CD14-positive monocyte (primary cell): ENCODE data around the gene TOP2A. TPM values are rescaled to one million over a fixed set of nuclear protein-coding genes. Genes with fewer than 3 reads are reported as not detected.

Source experiments
- DNase-seq, 3 donors: peaks; one replicate each; pipeline ENCODE4 v3.0.0-alpha.2; 2011 to 2022
- H2AFZ ChIP-seq: 2 replicates; pipeline ENCODE4 v1.6.0; 2012; ENCODE audit warnings: mild to moderate bottlenecking, low read depth, low read length, inconsistent platforms; ENCODE audit not compliant: insufficient read depth, poor library complexity, severe bottlenecking
- H3K27ac ChIP-seq, 2 donors: 1 replicate in 1 of 2; 2 replicates in 1 of 2; pipeline ENCODE4 v1.5.1; 2012 to 2013; ENCODE audit warnings: low read length in 2 of 2, control low read depth in 1 of 2, inconsistent platforms in 1 of 2, low read depth in 1 of 2, mild to moderate bottlenecking in 1 of 2
- H3K27me3 ChIP-seq, 2 donors: one replicate each; pipeline versions ENCODE4 v1.6.0 to v1.6.1; 2011 to 2013; ENCODE audit warnings: low read length in 2 of 2; ENCODE audit not compliant: control insufficient read depth in 2 of 2, insufficient read depth in 2 of 2
- H3K36me3 ChIP-seq, 2 donors: replicated peaks in 1 of 2; 1 replicate in 1 of 2; 2 replicates in 1 of 2; pipeline versions ENCODE4 v1.5.1 to v1.6.1; 2012 to 2013; ENCODE audit warnings: low read length in 2 of 2, control low read depth in 1 of 2, inconsistent platforms in 1 of 2, mild to moderate bottlenecking in 1 of 2; ENCODE audit not compliant: insufficient read depth in 2 of 2, control insufficient read depth in 1 of 2
- H3K4me1 ChIP-seq, 2 donors: 1 replicate in 1 of 2; 2 replicates in 1 of 2; pipeline versions ENCODE4 v1.5.1 to v1.6.1; 2012 to 2013; ENCODE audit warnings: low read length in 2 of 2, control low read depth in 1 of 2, inconsistent platforms in 1 of 2, mild to moderate bottlenecking in 1 of 2, moderate library complexity in 1 of 2; ENCODE audit not compliant: insufficient read depth in 2 of 2, control insufficient read depth in 1 of 2
- H3K4me2 ChIP-seq: replicated peaks from 2 replicates; pipeline ENCODE3; 2012; ENCODE audit warnings: low read length, moderate library complexity, mild to moderate bottlenecking; ENCODE audit not compliant: poor library complexity, severe bottlenecking; ENCODE audit errors: extremely low read depth
- H3K4me3 ChIP-seq, 3 experiments: fragments of 200-600 bp in 1 of 3; sonication (generic) in 1 of 3; replicated peaks in 1 of 3; 1 replicate in 2 of 3; 2 replicates in 1 of 3; pipeline ENCODE4 v1.5.1; 2011 to 2013; ENCODE audit warnings: low read length in 3 of 3, mild to moderate bottlenecking in 3 of 3, control low read depth in 2 of 3, low read depth in 2 of 3, inconsistent platforms in 1 of 3, moderate library complexity in 1 of 3
- H3K79me2 ChIP-seq: 2 replicates; pipeline ENCODE4 v1.6.0; 2012; ENCODE audit warnings: mild to moderate bottlenecking, control low read depth, inconsistent platforms, low read length, moderate library complexity; ENCODE audit not compliant: insufficient read depth
- H3K9ac ChIP-seq: 2 replicates; pipeline ENCODE4 v1.6.0; 2017; ENCODE audit warnings: low read length, mild to moderate bottlenecking; ENCODE audit not compliant: insufficient read depth, poor library complexity, severe bottlenecking
- H3K9me3 ChIP-seq, 2 donors: replicated peaks in 1 of 2; 1 replicate in 1 of 2; 2 replicates in 1 of 2; pipeline versions ENCODE4 v1.5.1 to v1.6.1; 2012 to 2013; ENCODE audit warnings: low read length in 2 of 2, control low read depth in 1 of 2; ENCODE audit not compliant: control insufficient read depth in 1 of 2, insufficient read depth in 1 of 2
- H4K20me1 ChIP-seq: 2 replicates; pipeline ENCODE4 v1.6.0; 2012; ENCODE audit warnings: mild to moderate bottlenecking, low read length, control low read depth, moderate library complexity; ENCODE audit not compliant: insufficient read depth
- H3K27ac Mint-ChIP-seq, 7 donors: one replicate each; pipeline ENCODE4 v1.8.0; 2020; ENCODE audit warnings: mild to moderate bottlenecking in 7 of 7, mixed read lengths in 7 of 7, moderate library complexity in 6 of 7, inconsistent platforms in 2 of 7
- H3K27me3 Mint-ChIP-seq, 3 donors: one replicate each; pipeline ENCODE4 v1.8.0; 2021 to 2022; ENCODE audit warnings: low read depth in 3 of 3, mild to moderate bottlenecking in 3 of 3, mixed read lengths in 3 of 3, moderate library complexity in 3 of 3, inconsistent platforms in 1 of 3
- H3K36me3 Mint-ChIP-seq, 2 donors: one replicate each; pipeline ENCODE4 v1.8.0; 2020; ENCODE audit warnings: mixed read lengths in 2 of 2, inconsistent platforms in 1 of 2, mild to moderate bottlenecking in 1 of 2
- H3K4me1 Mint-ChIP-seq: one replicate; pipeline ENCODE4 v1.8.0; 2020; ENCODE audit warnings: mild to moderate bottlenecking, mixed read lengths
- H3K4me3 Mint-ChIP-seq, 2 donors: one replicate each; pipeline ENCODE4 v1.8.0; 2020; ENCODE audit warnings: mild to moderate bottlenecking in 2 of 2, mixed read lengths in 2 of 2, moderate library complexity in 1 of 2
- H3K9me3 Mint-ChIP-seq, 7 donors: one replicate each; pipeline ENCODE4 v1.8.0; 2020 to 2022; ENCODE audit warnings: mixed read lengths in 7 of 7, mild to moderate bottlenecking in 6 of 7, moderate library complexity in 6 of 7, inconsistent platforms in 2 of 7
- CTCF ChIP-seq: fragments of 200-600 bp; IDR thresholded peaks from one replicate; pipeline ENCODE4 v1.8.0; 2022; ENCODE audit warnings: antibody characterized with exemption, mild to moderate bottlenecking
- WGBS: methylation state at CpG from one replicate; pipeline ENCODE4 v1.1.5; 2013; ENCODE audit warnings: missing lambda C conversion rate; ENCODE audit not compliant: insufficient coverage; 5-methylcytosine and 5-hydroxymethylcytosine counted together
- intact Hi-C, 2 donors: fragments of 100-400 bp; cut with micrococcal nuclease; formaldehyde crosslinking; loops; one replicate each; pipeline versions ENCODE4 v1.15.0 to v1.15.1; 2023
- polyA plus RNA-seq, 3 donors: library from polyadenylated mRNA; depleted of rRNA in 1 of 3; unstranded in 2 of 3; stranded (reverse) in 1 of 3; fragments of 300-500 nt in 2 of 3; fragments of >200 nt in 1 of 3; fragmentation: Illumina TruSeq in 2 of 3; gene quantifications; 1 replicate in 2 of 3; 2 replicates in 1 of 3; pipeline ENCODE4 v1.2.3, GENCODE V29; 2012 to 2021

Gene TOP2A
- polyA plus RNA-seq, 3 donors: 0.01 to 0.94 (median 0.28) TPM

GRCh38 chr17:40345994-40346764, 71.5 kb downstream of the TOP2A start:
- Histone ChIP-seq H3K36me3 (peaks cover 32 to 54% of the 10 kb centered on the region in 2 donors), H3K27me3 (no peaks in the 10 kb centered on the region), H3K79me2 (peaks cover 97% of the 10 kb centered on the region), H3K4me2 (peak overlapping the region; percentile 90), H4K20me1 (peaks cover 97% of the 10 kb centered on the region), H2AFZ (no peak overlapping the region), H3K4me3 (peak overlapping the region in 2 of 3 experiments; percentile 66 to 99), H3K9me3 (no peaks in the 10 kb centered on the region), H3K9ac (peak overlapping the region; percentile 95), H3K4me1 (peaks cover 56 to 66% of the 10 kb centered on the region in 2 donors), H3K27ac (no peak overlapping the region)
- Mint-ChIP-seq H3K27me3 (peaks cover 2 to 6% (median 4%) of the 10 kb centered on the region in 3 donors), H3K4me3 (peak overlapping the region; percentile 95 to 99), H3K27ac (peak overlapping the region in 2 of 7 donors; percentile 42 to 73), H3K4me1 (peaks cover 59% of the 10 kb centered on the region), H3K36me3 (peaks cover 56 to 74% of the 10 kb centered on the region in 2 donors), H3K9me3 (peaks cover 0 to 1% (median 0%) of the 10 kb centered on the region in 7 donors)
- no peak for TF ChIP-seq CTCF
- 92% methylated on average over 3 of the region's 11 CpGs for WGBS
- intact Hi-C loops: no loop called here
- no peak for DNase-seq

- WGBS: 2% methylated on average over 22 of the region's 45 CpGs
- no peaks in the 10 kb centered on the region for H3K27me3 ChIP-seq
- peaks cover 62 to 72% of the 10 kb centered on the region in 2 donors for H3K4me1 ChIP-seq
- peak overlapping the region; percentile 66 to 99 (median 90) for H3K4me3 ChIP-seq
- H3K36me3 Mint-ChIP-seq: peaks cover 52 to 69% of the 10 kb centered on the region in 2 donors
- peaks cover 97% of the 10 kb centered on the region for H3K79me2 ChIP-seq
- H2AFZ ChIP-seq: no peak overlapping the region
- H3K9me3 ChIP-seq: no peaks in the 10 kb centered on the region
- intact Hi-C loops: no loop called here
- H3K27ac Mint-ChIP-seq: peak overlapping the region in 5 of 7 donors; percentile 42 to 97 (median 83)
- H3K4me2 ChIP-seq: peak overlapping the region; percentile 90
- H3K27me3 Mint-ChIP-seq: peaks cover 2 to 6% (median 4%) of the 10 kb centered on the region in 3 donors
- peaks cover 26 to 50% of the 10 kb centered on the region in 2 donors for H3K36me3 ChIP-seq
- H3K9me3 Mint-ChIP-seq: peaks cover 0 to 2% (median 0%) of the 10 kb centered on the region in 7 donors
- peaks cover 67% of the 10 kb centered on the region for H3K4me1 Mint-ChIP-seq
- H4K20me1 ChIP-seq: peaks cover 96% of the 10 kb centered on the region
- H3K9ac ChIP-seq: peak overlapping the region; percentile 95
- DNase-seq: no peak
- peak overlapping the region; percentile 95 to 99 for H3K4me3 Mint-ChIP-seq
- no peak for TF ChIP-seq CTCF
- H3K27ac ChIP-seq: peak overlapping the region in 1 of 2 donors; percentile 97
These were observed 72.3 kb downstream of the TOP2A start for GRCh38 chr17:40345161-40345993.
